GM19438 (cell line): Measurements from ENCODE around the gene TBC1D12.
"Not testable (repeated sequence)": the region's sequence is repeated elsewhere in the genome, so short reads cannot be mapped to it uniquely, and the experiment has no call there.

Experiments
- ATAC-seq: cut with Tn5 transposase; IDR thresholded peaks from one replicate; pipeline ENCODE4 v1.9.1; 2021; ENCODE audit warnings: low read depth; ENCODE audit not compliant: unreplicated experiment

Gene TBC1D12

DNA sequence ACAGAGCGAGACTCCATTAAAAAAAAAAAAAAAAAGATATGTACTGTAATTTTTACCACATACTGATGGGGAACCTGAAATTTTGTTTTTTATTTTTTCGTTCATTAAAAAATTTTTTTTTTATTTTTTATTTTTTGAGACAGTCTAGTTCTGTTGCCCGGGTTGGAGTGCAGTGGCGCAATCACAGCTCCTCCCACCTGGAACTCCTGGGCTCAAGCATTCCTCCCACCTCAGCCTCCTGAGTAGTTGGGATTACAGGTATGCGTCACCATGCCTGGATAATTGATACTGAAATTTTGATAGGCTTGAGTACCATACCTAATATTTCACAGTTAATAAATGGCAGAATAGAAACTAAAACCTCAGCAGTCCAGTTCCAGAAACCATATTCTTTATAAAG is 122.4 kb downstream of the TBC1D12 start:
- ATAC-seq: no peak

- not testable (repeated sequence) for ATAC-seq
These were observed 129.2 kb downstream of the TBC1D12 start for GRCh38 chr10:94531550-94531949.

DNA sequence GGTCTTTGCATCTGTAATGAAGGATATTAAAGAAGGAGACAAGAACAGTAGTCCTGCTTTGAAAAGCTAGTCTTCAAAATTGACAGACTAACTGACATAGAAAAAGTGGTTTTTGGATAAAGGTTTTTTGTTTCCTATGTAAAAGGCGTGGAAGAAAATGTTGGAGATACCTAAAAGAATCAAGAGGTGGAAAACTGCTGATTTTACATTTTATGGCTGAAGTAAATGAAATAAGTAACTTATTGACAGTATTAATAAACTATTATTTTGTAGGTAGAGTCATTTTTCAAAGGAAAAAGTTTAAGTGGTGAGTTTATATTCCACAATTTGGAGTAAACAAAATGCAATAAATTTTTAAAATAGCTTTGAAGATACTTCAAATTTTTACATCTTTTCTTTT is 130.7 kb downstream of the TBC1D12 start:
- ATAC-seq: no peak

GRCh38 chr10:94542282-94542681 is 139.9 kb downstream of the TBC1D12 start:
- ATAC-seq: not testable (repeated sequence)

DNA sequence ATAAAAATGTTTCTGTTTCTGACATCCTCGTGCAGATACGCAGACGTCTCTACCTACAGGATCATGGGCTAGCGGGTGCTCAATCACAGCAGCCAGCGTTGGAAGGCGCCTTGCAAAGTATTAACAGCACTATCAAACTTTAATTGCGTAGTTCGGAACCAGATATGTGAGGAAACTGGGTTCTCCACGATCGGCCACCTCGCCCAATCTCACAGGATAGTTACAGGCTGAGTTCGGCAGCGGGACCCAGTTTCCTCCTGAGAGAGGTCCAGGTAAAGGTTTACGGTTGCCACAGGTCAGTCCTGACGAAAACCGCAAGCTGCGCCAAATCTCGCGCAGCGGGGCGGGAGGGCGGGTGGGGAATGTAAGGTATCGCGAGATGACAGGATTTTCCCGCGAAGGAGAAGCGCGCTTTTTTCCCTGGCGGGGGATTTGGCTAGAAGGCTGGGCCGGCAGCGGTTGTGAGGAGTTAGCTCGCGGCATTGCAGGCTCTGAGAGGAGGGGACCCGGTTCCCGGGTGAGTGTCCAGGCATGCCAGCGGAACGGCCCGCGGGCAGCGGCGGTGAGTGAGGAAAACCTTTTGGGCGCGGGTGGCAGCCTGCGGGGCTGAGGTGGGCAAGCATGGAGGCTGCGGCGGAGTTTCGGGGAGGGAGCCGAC is 143.2 kb downstream of the TBC1D12 start, which contains the start of gene HELLS:
TSS of gene HELLS (plus strand) at position 398 of the 658 bp plus-strand sequence. CDS start at position 532, 134 bp downstream.
- ATAC-seq: peak; percentile 79

DNA sequence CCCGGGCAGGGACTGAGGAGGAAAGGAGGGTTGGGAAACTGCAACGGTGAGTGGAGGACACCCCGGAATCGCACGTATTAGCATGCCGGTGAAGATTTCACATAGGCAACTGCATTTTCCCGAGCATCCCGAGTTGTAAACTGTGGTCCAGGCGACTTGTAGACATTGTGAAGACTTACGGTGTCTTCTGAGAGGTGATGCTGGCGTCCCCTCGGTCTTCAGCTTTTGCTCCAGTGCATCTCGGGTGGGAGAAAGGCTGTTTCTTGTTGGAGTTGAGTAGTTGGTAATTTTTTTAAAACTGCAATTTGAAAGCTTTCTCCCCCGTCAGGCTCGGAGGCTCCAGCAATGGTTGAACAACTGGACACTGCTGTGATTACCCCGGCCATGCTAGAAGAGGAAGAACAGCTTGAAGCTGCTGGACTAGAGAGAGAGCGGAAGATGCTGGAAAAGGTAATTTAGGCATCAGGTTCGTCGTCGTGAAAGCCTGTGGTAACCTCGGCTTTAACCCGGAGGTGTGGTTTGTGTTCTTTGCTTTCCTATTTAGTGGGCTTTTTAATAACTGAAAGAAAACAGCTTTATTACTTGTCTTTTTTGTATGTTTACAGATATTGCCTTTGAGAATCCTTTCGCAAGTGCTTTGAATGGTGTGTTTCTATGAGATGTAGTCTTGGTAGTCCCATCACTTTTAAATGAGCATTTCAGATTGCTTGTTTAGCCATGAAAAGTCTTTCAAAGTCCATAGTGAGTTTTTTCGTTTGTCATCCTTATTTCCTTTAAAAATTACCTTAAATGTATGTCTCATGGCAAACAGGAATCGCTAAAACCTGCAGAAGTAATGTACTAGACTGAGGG is 143.9 kb downstream of the TBC1D12 start:
- peak; percentile 13 for ATAC-seq

- no peak for ATAC-seq
These were observed 144.5 kb downstream of the TBC1D12 start for GRCh38 chr10:94546901-94547185.

DNA sequence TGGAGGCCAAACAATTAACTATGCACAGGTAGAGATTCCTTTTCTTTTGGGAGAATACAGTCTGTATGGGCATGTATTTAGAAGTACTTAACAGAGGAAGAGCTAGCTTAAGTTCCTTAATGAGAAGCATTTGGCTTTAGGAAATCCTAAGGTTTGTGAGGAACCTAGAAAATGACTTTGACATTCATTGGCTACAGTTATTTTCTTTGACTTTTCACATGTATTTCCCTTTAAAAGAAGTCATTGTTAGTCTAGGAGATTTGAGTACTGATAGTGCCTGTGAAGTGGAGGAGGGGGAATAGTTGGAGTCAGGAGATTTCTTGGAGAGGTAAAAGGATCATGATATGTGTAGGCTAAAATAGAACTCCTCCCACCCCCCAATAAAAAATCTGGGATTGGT is 146.9 kb downstream of the TBC1D12 start:
- ATAC-seq: no peak

DNA sequence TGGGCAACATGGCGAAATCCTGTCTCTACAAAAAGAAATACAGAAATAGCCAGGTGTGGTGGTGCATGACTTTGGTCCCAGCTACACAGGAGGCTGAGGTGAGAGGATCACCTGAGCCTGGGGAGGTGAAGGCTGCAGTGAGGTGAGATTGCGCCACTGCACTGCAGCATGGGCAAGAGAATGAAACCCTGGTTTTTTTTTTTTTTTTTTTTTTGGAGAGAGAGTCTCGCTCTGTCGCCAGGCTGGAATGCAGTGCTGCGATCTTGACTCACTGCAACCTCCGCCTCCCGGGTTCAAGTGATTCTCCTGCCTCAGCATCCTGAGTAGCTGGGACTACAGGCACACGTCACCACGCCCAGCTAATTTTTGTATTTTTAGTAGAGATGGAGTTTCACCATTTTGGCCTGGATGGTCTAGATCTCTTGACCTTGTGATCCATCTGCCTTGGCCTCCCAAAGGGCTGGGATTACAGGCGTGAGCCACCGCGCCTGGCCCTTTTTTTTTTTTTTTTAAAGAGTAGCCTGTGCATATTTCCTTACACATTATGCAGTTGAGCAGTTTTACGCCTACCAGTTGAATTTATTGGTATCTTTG is 165.5 kb downstream of the TBC1D12 start:
- ATAC-seq: not testable (repeated sequence)

GRCh38 chr10:94571081-94571480 is 168.7 kb downstream of the TBC1D12 start:
- no peak for ATAC-seq

DNA sequence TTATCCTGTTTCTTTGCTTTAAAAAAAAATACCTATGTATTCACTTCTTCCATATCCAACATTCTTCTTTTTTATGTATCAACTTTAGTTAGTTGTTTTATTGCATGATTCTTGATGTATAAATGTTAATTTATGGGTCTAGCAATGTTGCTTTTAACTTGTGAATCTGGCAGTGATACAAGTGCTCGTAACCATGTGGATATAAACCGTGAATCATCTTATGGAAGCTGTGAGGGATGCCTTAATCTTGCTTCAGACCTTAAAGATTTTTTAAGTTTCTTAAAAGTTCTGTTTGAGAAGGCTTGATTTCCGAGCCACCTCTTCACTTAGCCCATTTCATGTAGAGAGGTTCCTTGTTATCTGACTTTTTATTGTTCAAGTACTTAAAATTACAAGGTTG is 169.2 kb downstream of the TBC1D12 start:
- no peak for ATAC-seq

DNA sequence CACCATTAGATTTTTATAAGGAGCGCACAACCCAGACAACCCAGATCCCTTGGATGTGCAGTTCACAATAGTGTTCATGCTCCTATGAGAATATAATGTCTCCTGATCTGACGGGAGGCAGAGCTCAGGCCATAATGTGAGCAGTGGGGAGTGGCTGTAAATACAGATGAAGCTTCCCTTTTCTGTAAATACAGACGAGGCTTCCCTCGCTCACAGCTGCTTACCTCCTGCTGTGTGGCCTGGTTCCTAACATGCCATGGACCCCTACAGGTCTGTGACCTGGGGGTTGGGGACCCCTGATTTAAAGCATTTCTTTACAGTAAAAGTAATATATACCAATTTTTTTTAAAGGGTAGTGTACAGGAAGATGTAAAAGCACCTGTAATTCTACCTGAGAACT is 176.4 kb downstream of the TBC1D12 start:
- no peak for ATAC-seq

DNA sequence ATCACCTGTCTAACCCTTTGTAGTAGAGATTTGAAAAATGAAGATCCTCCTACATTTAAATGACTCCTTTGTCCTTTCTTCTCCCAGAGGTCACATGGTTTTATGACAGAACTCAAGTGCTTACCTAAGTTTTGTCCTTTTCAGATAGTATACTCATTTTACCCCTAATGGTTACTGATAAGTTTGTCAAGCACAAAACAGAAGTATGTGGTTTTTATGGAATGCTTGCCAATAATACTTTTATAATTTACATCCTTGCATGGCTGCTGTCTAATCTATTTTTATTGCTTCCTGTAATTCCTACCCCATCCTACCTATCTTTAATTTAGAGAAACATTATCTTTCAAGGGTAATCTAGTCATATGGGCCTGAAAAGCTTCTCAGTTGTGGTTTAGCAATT is 180.8 kb downstream of the TBC1D12 start:
- no peak for ATAC-seq
